ENCODE data around the gene SLC6A12. TPM values are rescaled to one million over a fixed set of nuclear protein-coding genes. Genes with fewer than 3 reads are reported as not detected.

The SLC6A12 gene
- total RNA-seq, 2 experiments from 2014 or later: not detected

DNA sequence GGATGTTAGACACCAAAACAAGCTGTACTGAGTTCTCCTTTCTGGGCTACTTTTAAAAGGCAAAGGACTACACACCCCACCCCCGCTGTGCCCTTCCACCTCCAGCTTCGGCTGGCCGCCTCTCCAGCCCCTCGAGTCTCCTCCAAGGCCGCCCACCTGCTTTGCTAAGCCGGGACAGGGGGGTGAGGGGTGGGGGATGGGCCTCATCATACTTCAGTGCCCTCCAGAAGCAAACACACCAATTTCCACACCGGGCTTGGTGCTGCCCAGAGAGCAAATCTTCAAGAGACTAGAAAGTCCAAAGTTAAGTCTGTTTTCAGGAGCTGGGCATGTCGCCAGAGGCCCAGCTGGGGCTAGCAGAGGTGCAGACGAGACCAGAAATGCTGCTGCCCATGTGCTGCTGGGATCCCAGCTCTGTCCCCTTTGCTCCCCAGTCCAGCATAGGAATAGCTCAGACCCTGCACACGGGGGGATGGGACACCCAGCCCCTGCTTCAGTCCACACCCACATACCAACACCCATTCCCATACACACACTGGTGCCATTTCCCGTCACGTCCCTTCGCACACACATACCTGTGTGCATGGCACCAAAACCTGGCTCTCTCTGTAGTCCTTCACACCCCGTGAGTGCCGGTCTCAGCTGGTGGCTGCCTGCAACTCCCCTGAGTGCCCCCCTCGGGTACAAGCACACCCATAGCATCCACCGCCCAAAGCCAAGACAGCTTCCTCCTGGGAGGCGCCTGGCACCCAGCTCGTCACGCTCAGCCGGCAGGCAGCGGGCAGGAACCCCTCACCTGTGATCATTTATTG, 1.0 kb downstream of the SLC6A12 start:
- Mint-ChIP-seq H3K4me1 (ENCODE audit: low read depth) (no peaks in the 10 kb centered on the region), H3K27ac (no peak overlapping the region), H3K9me3 (no peaks in the 10 kb centered on the region), H3K36me3 (ENCODE audit: low read depth) (no peaks in the 10 kb centered on the region), H3K4me3 (no peak overlapping the region), H3K27me3 (peaks cover 52% of the 10 kb centered on the region)
- Histone ChIP-seq H3K4me1 (ENCODE audit: insufficient read depth, low read length) (no peaks in the 10 kb centered on the region), H3K36me3 (ENCODE audit: insufficient read depth, low read length) (no peaks in the 10 kb centered on the region), H3K27ac (ENCODE audit: low read depth in 1 of 2, low read length in 2 of 2) (no peak overlapping the region), H3K4me3 (ENCODE audit: low read length) (no peak overlapping the region), H3K9me3 (ENCODE audit: control insufficient read depth in 1 of 2, insufficient read depth in 1 of 2, low read length in 2 of 2) (peaks cover 0 to 5% of the 10 kb centered on the region in 2 experiments), H3K27me3 (ENCODE audit: control insufficient read depth in 1 of 2, insufficient read depth in 2 of 2, low read length in 2 of 2) (peaks cover 14 to 31% of the 10 kb centered on the region in 2 experiments)
- intact Hi-C loops (cut with DNase I, micrococcal nuclease): no loop called here
- POLR2A ChIA-PET: no interaction called here
- TF ChIP-seq, protein P1, sequence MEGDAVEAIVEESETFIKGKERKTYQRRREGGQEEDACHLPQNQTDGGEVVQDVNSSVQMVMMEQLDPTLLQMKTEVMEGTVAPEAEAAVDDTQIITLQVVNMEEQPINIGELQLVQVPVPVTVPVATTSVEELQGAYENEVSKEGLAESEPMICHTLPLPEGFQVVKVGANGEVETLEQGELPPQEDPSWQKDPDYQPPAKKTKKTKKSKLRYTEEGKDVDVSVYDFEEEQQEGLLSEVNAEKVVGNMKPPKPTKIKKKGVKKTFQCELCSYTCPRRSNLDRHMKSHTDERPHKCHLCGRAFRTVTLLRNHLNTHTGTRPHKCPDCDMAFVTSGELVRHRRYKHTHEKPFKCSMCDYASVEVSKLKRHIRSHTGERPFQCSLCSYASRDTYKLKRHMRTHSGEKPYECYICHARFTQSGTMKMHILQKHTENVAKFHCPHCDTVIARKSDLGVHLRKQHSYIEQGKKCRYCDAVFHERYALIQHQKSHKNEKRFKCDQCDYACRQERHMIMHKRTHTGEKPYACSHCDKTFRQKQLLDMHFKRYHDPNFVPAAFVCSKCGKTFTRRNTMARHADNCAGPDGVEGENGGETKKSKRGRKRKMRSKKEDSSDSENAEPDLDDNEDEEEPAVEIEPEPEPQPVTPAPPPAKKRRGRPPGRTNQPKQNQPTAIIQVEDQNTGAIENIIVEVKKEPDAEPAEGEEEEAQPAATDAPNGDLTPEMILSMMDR (IDR thresholded peaks at IDR 0.05): no peak
- CTCF ChIA-PET: no interaction called here
- ATAC-seq (ENCODE audit: poor library complexity): no peak
- DNase-seq: no peak

DNA sequence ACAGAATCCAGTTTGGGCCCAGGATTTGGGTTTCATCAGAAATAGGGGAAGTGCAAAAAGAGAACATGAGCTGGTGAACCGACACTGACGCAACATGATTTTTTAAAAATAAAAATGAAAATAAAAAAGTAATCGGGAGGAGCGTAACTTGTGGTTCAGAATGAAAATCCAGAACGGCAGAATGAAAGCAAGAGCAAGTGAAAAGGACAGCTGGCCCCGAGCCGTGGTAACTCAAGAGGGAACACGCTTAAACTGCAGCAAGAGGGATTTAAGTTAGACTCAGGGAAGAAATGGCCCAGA, 1.6 kb downstream of the SLC6A12 start:
- no peaks in the 10 kb centered on the region for H3K4me1 ChIP-seq (ENCODE audit: insufficient read depth, low read length)
- DNase-seq (peak in 2 of 14 experiments; percentile 3 to 21), ATAC-seq (ENCODE audit: poor library complexity) (no peak)
- Mint-ChIP-seq H3K4me3 (no peak overlapping the region), H3K4me1 (ENCODE audit: low read depth) (no peaks in the 10 kb centered on the region), H3K27me3 (peaks cover 54% of the 10 kb centered on the region), H3K9me3 (no peaks in the 10 kb centered on the region), H3K27ac (no peak overlapping the region), H3K36me3 (ENCODE audit: low read depth) (no peaks in the 10 kb centered on the region)
- no peak overlapping the region for H3K4me3 ChIP-seq (ENCODE audit: low read length)
- H3K27ac ChIP-seq (ENCODE audit: low read depth in 1 of 2, low read length in 2 of 2): no peak overlapping the region
- peaks cover 0 to 5% of the 10 kb centered on the region in 2 experiments for H3K9me3 ChIP-seq (ENCODE audit: control insufficient read depth in 1 of 2, insufficient read depth in 1 of 2, low read length in 2 of 2)
- TF ChIP-seq, protein P1 (IDR thresholded peaks at IDR 0.05): no peak
- H3K27me3 ChIP-seq (ENCODE audit: control insufficient read depth in 1 of 2, insufficient read depth in 2 of 2, low read length in 2 of 2): peaks cover 17 to 31% of the 10 kb centered on the region in 2 experiments
- no peaks in the 10 kb centered on the region for H3K36me3 ChIP-seq (ENCODE audit: insufficient read depth, low read length)
- ChIA-PET POLR2A (no interaction called here), CTCF (no interaction called here)
- intact Hi-C loops (cut with DNase I, micrococcal nuclease): no loop called here

DNA sequence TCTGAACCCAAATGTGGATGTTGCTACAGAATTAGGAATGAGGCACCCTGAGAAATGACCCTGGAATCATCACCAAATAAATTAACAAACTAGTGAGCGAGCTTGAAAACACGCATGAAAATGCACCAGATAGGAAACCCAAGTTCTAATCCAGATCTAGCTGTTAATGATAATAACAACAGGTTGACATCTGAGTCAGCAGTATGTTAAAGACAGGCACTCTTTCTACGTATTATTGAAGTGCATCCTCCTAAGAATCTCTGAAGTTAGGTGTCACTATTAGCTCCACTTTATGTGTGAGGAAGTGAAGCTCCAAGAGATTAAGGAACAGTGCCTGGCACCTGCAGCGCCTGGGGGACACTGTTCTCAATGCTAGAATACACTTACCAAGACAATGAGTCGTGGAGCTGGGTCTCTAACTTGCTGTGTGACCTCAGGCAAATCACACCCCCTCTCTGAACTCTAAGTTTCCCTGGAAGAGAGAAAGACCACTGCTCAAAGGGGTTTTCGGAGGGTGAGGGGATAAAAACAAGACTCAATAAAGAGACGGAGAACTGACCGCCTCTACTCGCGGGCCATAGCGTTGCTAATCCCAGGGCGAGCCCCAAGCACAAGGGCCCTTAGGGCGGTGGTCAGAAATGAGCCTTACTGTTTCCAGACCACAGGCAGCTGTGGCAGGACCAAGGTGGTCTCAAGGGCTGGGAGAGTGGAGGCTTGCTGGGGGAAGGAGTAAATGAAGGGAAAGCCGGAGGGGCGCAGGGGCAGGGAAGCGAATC, 2.1 kb downstream of the SLC6A12 start:
- CTCF ChIA-PET: no interaction called here

More for the DNA sequence above, 2.1 kb downstream of the SLC6A12 start:
- H3K4me3 ChIP-seq (ENCODE audit: low read length): no peak overlapping the region
- H3K4me1 ChIP-seq (ENCODE audit: insufficient read depth, low read length): no peaks in the 10 kb centered on the region
- intact Hi-C loops (cut with DNase I, micrococcal nuclease): no loop called here
- H3K27me3 ChIP-seq (ENCODE audit: control insufficient read depth in 1 of 2, insufficient read depth in 2 of 2, low read length in 2 of 2): peaks cover 17 to 32% of the 10 kb centered on the region in 2 experiments
- TF ChIP-seq, protein P1 (IDR thresholded peaks at IDR 0.05): no peak
- H3K4me1 Mint-ChIP-seq (ENCODE audit: low read depth): no peaks in the 10 kb centered on the region
- no peaks in the 10 kb centered on the region for H3K36me3 Mint-ChIP-seq (ENCODE audit: low read depth)
- no peak overlapping the region for H3K4me3 Mint-ChIP-seq
- DNase-seq: no peak
- H3K27ac Mint-ChIP-seq: no peak overlapping the region
- H3K9me3 ChIP-seq (ENCODE audit: control insufficient read depth in 1 of 2, insufficient read depth in 1 of 2, low read length in 2 of 2): peaks cover 0 to 5% of the 10 kb centered on the region in 2 experiments
- H3K27me3 Mint-ChIP-seq: peaks cover 53% of the 10 kb centered on the region
- H3K36me3 ChIP-seq (ENCODE audit: insufficient read depth, low read length): no peaks in the 10 kb centered on the region
- H3K9me3 Mint-ChIP-seq: no peaks in the 10 kb centered on the region
- no peak overlapping the region for H3K27ac ChIP-seq (ENCODE audit: low read depth in 1 of 2, low read length in 2 of 2)
- no peak for ATAC-seq (ENCODE audit: poor library complexity)
- POLR2A ChIA-PET: no interaction called here
